NCI-H774 (cell line): ENCODE results near the gene ZDHHC6.
"Not testable (repeated sequence)": the region's sequence is repeated elsewhere in the genome, so short reads cannot be mapped to it uniquely, and the experiment has no call there.

Experiments used
- DNase-seq: peaks from one replicate; lab custom pipeline; 2025; lab: John Stamatoyannopoulos, UW

Gene ZDHHC6

GRCh38 chr10:112442063-112442462 is 4.7 kb downstream of the ZDHHC6 start:
- DNase-seq = no peak

GRCh38 chr10:112441520-112441919 is 5.2 kb downstream of the ZDHHC6 start:
- no peak for DNase-seq

GRCh38 chr10:112438356-112438755 is 8.4 kb downstream of the ZDHHC6 start:
- DNase-seq = no peak

GRCh38 chr10:112434988-112435619 is 11.6 kb downstream of the ZDHHC6 start:
- no peak for DNase-seq

GRCh38 chr10:112433136-112433535 is 13.6 kb downstream of the ZDHHC6 start:
- DNase-seq = no peak

GRCh38 chr10:112429654-112430230 is 17.0 kb downstream of the ZDHHC6 start:
- no peak for DNase-seq

- DNase-seq = no peak
Observed at GRCh38 chr10:112429147-112429546, 17.6 kb downstream of the ZDHHC6 start.

GRCh38 chr10:112426111-112426510 is 20.6 kb downstream of the ZDHHC6 start:
- DNase-seq = no peak

GRCh38 chr10:112424651-112425050 is 22.1 kb downstream of the ZDHHC6 start:
- no peak for DNase-seq

- DNase-seq = no peak
Observed at GRCh38 chr10:112421731-112422130, 25.0 kb downstream of the ZDHHC6 start.

- no peak for DNase-seq
Observed at GRCh38 chr10:112412696-112413095, 34.0 kb downstream of the ZDHHC6 start.

GRCh38 chr10:112409755-112410154 is 37.0 kb downstream of the ZDHHC6 start:
- no peak for DNase-seq

GRCh38 chr10:112409299-112409698 is 37.4 kb downstream of the ZDHHC6 start:
- no peak for DNase-seq

- DNase-seq = no peak
Observed at GRCh38 chr10:112407696-112408095, 39.0 kb downstream of the ZDHHC6 start.

GRCh38 chr10:112406806-112407205 is 39.9 kb downstream of the ZDHHC6 start:
- not testable (repeated sequence) for DNase-seq

- DNase-seq = no peak
Observed at GRCh38 chr10:112404617-112405016, 42.1 kb downstream of the ZDHHC6 start.

GRCh38 chr10:112402917-112403316 is 43.8 kb downstream of the ZDHHC6 start:
- no peak for DNase-seq

- no peak for DNase-seq
Observed at GRCh38 chr10:112397592-112397991, 49.1 kb downstream of the ZDHHC6 start.

- DNase-seq = no peak
Observed at GRCh38 chr10:112395809-112396530, 50.7 kb downstream of the ZDHHC6 start.

GRCh38 chr10:112394475-112394875 is 52.2 kb downstream of the ZDHHC6 start:
- DNase-seq = no peak

- DNase-seq = no peak
Observed at GRCh38 chr10:112393827-112394226, 52.9 kb downstream of the ZDHHC6 start.

- no peak for DNase-seq
Observed at GRCh38 chr10:112393341-112393740, 53.4 kb downstream of the ZDHHC6 start.

GRCh38 chr10:112390125-112390703 is 56.5 kb downstream of the ZDHHC6 start:
- DNase-seq = no peak
